Omental fat pad (tissue), 4 donors: ENCODE results near the gene CYB561. TPM values are rescaled to one million over a fixed set of nuclear protein-coding genes. Genes with fewer than 3 reads are reported as not detected.

Experiments used
- ATAC-seq: fragments of 150-250 bp; one replicate; pipeline ENCODE4 v1.9.1; 2016; ENCODE audit warnings: mild to moderate bottlenecking, moderate library complexity; ENCODE audit not compliant: low FRiP score
- DNase-seq: peaks from one replicate; pipeline ENCODE4 v3.0.0-alpha.2; 2019; ENCODE audit warnings: low spot score
- CTCF ChIP-seq, 3 donors: fragments of 450-650 bp; IDR thresholded peaks; one replicate each; pipeline ENCODE4 v1.5.1; 2016 to 2017; ENCODE audit warnings: antibody characterized with exemption in 3 of 3, mild to moderate bottlenecking in 3 of 3, moderate library complexity in 2 of 3
- total RNA-seq, 4 donors: library from RNA; depleted of rRNA; stranded (reverse); fragments of >200 nt; gene quantifications; one replicate each; pipeline ENCODE4 v1.1.0, GENCODE V29; 2016

The CYB561 gene
- total RNA-seq, 4 donors from 2014 or later, result 19.9 to 22.3 (median 20.5) TPM

- no peak for ATAC-seq
- DNase-seq, result no peak
Measured at GRCh38 chr17:63479495-63480184, 33.5 kb upstream of the CYB561 start.

GRCh38 chr17:63478814-63479494, 32.8 kb upstream of the CYB561 start:
- DNase-seq (peak; percentile 55), ATAC-seq (peak; percentile 72)
- TF ChIP-seq CTCF (IDR thresholded peaks at IDR 0.05), result no peak

More at GRCh38 chr17:63479495-63480184, 33.5 kb upstream of the CYB561 start:
- no peak for TF ChIP-seq CTCF (IDR thresholded peaks at IDR 0.05)

GRCh38 chr17:63477480-63478440, 31.7 kb upstream of the CYB561 start:
- DNase-seq (no peak), ATAC-seq (no peak)
- no peak for TF ChIP-seq CTCF (IDR thresholded peaks at IDR 0.05)

GRCh38 chr17:63476854-63477479, 30.9 kb upstream of the CYB561 start, which contains the start of gene ACE:
ACE (plus strand) TSS chr17:63477061; CDS start chr17:63477095, 34 bp downstream.
- ATAC-seq (peak; percentile 35), DNase-seq (no peak)
- TF ChIP-seq CTCF (IDR thresholded peaks at IDR 0.05), result no peak

- DNase-seq, result no peak
- peak; percentile 28 for ATAC-seq
- no peak for TF ChIP-seq CTCF (IDR thresholded peaks at IDR 0.05)
Measured at GRCh38 chr17:63476459-63476853, 30.4 kb upstream of the CYB561 start.
